ENCODE data around the gene DTYMK. TPM values are rescaled to one million over a fixed set of nuclear protein-coding genes. Genes with fewer than 3 reads are reported as not detected.

Gene DTYMK
- total RNA-seq, 2 experiments from 2014 or later: 4.8 to 6.0 TPM

DNA sequence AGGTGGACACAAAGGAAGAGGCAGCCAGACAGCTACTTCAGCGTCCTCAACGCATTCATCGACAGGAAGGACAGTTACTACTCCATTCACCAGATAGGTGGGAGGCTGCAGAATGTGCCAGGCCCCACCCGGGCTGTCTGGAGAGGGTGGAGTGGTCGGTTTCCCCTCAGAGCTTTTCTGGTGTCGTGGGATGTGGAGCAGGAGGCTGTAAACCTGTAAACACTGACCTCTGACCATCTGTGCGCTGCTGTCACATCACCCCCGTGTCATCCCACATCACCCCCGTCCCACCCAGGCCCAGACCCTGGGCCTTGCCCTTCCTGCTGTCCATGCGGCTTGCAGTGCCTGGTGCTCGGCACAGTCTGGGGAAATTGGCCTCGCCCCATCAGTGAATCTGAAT is 32.1 kb downstream of the DTYMK start:
- no peak for ATAC-seq (ENCODE audit: poor library complexity)
- H3K4me3 Mint-ChIP-seq: no peak overlapping the region
- no peak for DNase-seq
- no peak overlapping the region for H3K27ac ChIP-seq (ENCODE audit: low read depth in 1 of 2, low read length in 2 of 2)
- H3K4me1 ChIP-seq (ENCODE audit: insufficient read depth, low read length): no peaks in the 10 kb centered on the region
- H3K36me3 Mint-ChIP-seq (ENCODE audit: low read depth): peaks cover 77% of the 10 kb centered on the region
- H3K4me3 ChIP-seq (ENCODE audit: low read length): no peak overlapping the region
- peaks cover 78% of the 10 kb centered on the region for H3K36me3 ChIP-seq (ENCODE audit: insufficient read depth, low read length)
- no peak for TF ChIP-seq CTCF (IDR thresholded peaks at IDR 0.05)
- H3K27me3 Mint-ChIP-seq: no peaks in the 10 kb centered on the region
- ChIA-PET POLR2A (no interaction called here), CTCF (interaction anchor here (0.7 kb wide), 1 partner anchor 11 kb away, joined by 4 read pairs; no protein-coding TSS in a partner anchor)
- no peaks in the 10 kb centered on the region for H3K9me3 Mint-ChIP-seq
- H3K9me3 ChIP-seq (ENCODE audit: control insufficient read depth in 1 of 2, insufficient read depth in 1 of 2, low read length in 2 of 2): no peaks in the 10 kb centered on the region
- no peak overlapping the region for H3K27ac Mint-ChIP-seq
- H3K27me3 ChIP-seq (ENCODE audit: control insufficient read depth in 1 of 2, insufficient read depth in 2 of 2, low read length in 2 of 2): no peaks in the 10 kb centered on the region
- no peaks in the 10 kb centered on the region for H3K4me1 Mint-ChIP-seq (ENCODE audit: low read depth)
- intact Hi-C loops (cut with DNase I, micrococcal nuclease): no loop called here

- H3K9me3 ChIP-seq (ENCODE audit: control insufficient read depth in 1 of 2, insufficient read depth in 1 of 2, low read length in 2 of 2): no peaks in the 10 kb centered on the region
- ATAC-seq (ENCODE audit: poor library complexity) (no peak), DNase-seq (no peak)
- H3K4me3 ChIP-seq (ENCODE audit: low read length): no peak overlapping the region
- Mint-ChIP-seq H3K4me1 (ENCODE audit: low read depth) (peaks cover 10% of the 10 kb centered on the region), H3K27me3 (no peaks in the 10 kb centered on the region), H3K36me3 (ENCODE audit: low read depth) (peaks cover 73% of the 10 kb centered on the region), H3K9me3 (no peaks in the 10 kb centered on the region), H3K27ac (no peak overlapping the region), H3K4me3 (no peak overlapping the region)
- H3K4me1 ChIP-seq (ENCODE audit: insufficient read depth, low read length): no peaks in the 10 kb centered on the region
- ChIA-PET POLR2A (no interaction called here), CTCF (no interaction called here)
- no peak overlapping the region for H3K27ac ChIP-seq (ENCODE audit: low read depth in 1 of 2, low read length in 2 of 2)
- peaks cover 66% of the 10 kb centered on the region for H3K36me3 ChIP-seq (ENCODE audit: insufficient read depth, low read length)
- TF ChIP-seq CTCF (IDR thresholded peaks at IDR 0.05): no peak
- intact Hi-C loops (cut with DNase I, micrococcal nuclease): no loop called here
- no peaks in the 10 kb centered on the region for H3K27me3 ChIP-seq (ENCODE audit: control insufficient read depth in 1 of 2, insufficient read depth in 2 of 2, low read length in 2 of 2)
These were observed 33.3 kb downstream of the DTYMK start for GRCh38 chr2:241653210-241653750.

GRCh38 chr2:241652722-241653121 is 33.9 kb downstream of the DTYMK start:
- Histone ChIP-seq H3K27me3 (ENCODE audit: control insufficient read depth in 1 of 2, insufficient read depth in 2 of 2, low read length in 2 of 2) (no peaks in the 10 kb centered on the region), H3K4me3 (ENCODE audit: low read length) (no peak overlapping the region), H3K36me3 (ENCODE audit: insufficient read depth, low read length) (peaks cover 64% of the 10 kb centered on the region), H3K9me3 (ENCODE audit: control insufficient read depth in 1 of 2, insufficient read depth in 1 of 2, low read length in 2 of 2) (no peaks in the 10 kb centered on the region), H3K4me1 (ENCODE audit: insufficient read depth, low read length) (no peaks in the 10 kb centered on the region), H3K27ac (ENCODE audit: low read depth in 1 of 2, low read length in 2 of 2) (no peak overlapping the region)
- CTCF ChIA-PET: no interaction called here
- peaks cover 69% of the 10 kb centered on the region for H3K36me3 Mint-ChIP-seq (ENCODE audit: low read depth)
- H3K27me3 Mint-ChIP-seq: no peaks in the 10 kb centered on the region
- peaks cover 10% of the 10 kb centered on the region for H3K4me1 Mint-ChIP-seq (ENCODE audit: low read depth)
- H3K27ac Mint-ChIP-seq: no peak overlapping the region
- intact Hi-C loops (cut with DNase I, micrococcal nuclease): no loop called here
- no peak for DNase-seq
- TF ChIP-seq CTCF (IDR thresholded peaks at IDR 0.05): no peak
- ATAC-seq (ENCODE audit: poor library complexity): no peak
- H3K4me3 Mint-ChIP-seq: no peak overlapping the region
- POLR2A ChIA-PET: no interaction called here
- no peaks in the 10 kb centered on the region for H3K9me3 Mint-ChIP-seq

All from CD4-positive, alpha-beta T cell (primary cell).